Panc1 (cell line): ENCODE data around the gene EHBP1.

ENCODE experiments used
- POLR2AphosphoS5 ChIP-seq: IDR thresholded peaks from 2 replicates; pipeline ENCODE4 v1.6.1; 2012; ENCODE audit warnings: mild to moderate bottlenecking, low read depth, low read length, moderate library complexity
- REST ChIP-seq, 2 experiments: IDR thresholded peaks; 2 replicates each; pipeline ENCODE4 v1.6.1; 2011 to 2012; ENCODE audit warnings: low read depth in 2 of 2, control low read depth in 1 of 2, low read length in 1 of 2, mild to moderate bottlenecking in 1 of 2, moderate library complexity in 1 of 2; ENCODE audit not compliant: insufficient read depth in 1 of 2
- SIN3A ChIP-seq: IDR thresholded peaks from 2 replicates; pipeline ENCODE4 v1.6.1; 2012; ENCODE audit warnings: low read depth, mild to moderate bottlenecking, low read length, moderate library complexity, borderline replicate concordance; ENCODE audit not compliant: insufficient read depth
- TCF7L2 ChIP-seq: IDR thresholded peaks from 2 replicates; pipeline ENCODE4 v1.6.1; 2011; ENCODE audit warnings: mild to moderate bottlenecking, low read depth, low read length, inconsistent platforms
- TF ChIP-seq, protein P1 (sequence below): fragments of 450-650 bp; IDR thresholded peaks from 2 replicates; pipeline ENCODE4 v1.5.1; 2017; ENCODE audit warnings: mild to moderate bottlenecking

GRCh38 chr2:62747876-62748275 lies 42.4 kb downstream of the EHBP1 start:
- TF ChIP-seq, protein P1, sequence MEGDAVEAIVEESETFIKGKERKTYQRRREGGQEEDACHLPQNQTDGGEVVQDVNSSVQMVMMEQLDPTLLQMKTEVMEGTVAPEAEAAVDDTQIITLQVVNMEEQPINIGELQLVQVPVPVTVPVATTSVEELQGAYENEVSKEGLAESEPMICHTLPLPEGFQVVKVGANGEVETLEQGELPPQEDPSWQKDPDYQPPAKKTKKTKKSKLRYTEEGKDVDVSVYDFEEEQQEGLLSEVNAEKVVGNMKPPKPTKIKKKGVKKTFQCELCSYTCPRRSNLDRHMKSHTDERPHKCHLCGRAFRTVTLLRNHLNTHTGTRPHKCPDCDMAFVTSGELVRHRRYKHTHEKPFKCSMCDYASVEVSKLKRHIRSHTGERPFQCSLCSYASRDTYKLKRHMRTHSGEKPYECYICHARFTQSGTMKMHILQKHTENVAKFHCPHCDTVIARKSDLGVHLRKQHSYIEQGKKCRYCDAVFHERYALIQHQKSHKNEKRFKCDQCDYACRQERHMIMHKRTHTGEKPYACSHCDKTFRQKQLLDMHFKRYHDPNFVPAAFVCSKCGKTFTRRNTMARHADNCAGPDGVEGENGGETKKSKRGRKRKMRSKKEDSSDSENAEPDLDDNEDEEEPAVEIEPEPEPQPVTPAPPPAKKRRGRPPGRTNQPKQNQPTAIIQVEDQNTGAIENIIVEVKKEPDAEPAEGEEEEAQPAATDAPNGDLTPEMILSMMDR = no peak
- TF ChIP-seq POLR2AphosphoS5 (no peak), SIN3A (no peak), REST (IDR thresholded peaks at IDR 0.05; ENCODE audit: insufficient read depth in 1 of 2, low read depth in 2 of 2, low read length in 1 of 2) (no peak), TCF7L2 (no peak)
